ENCODE data around the gene ABCC11.

GRCh38 chr16:48168075-48168474 lies 79.3 kb downstream of the ABCC11 start:
- TF ChIP-seq POLR2A (IDR thresholded peaks at IDR 0.05; ENCODE audit: low read length) (no peak), GATA1 (IDR thresholded peaks at IDR 0.05; ENCODE audit: low read depth, low read length) (no peak)

Data from erythroblast (primary cell).